Tibial nerve (tissue), 4 donors: ENCODE results near the gene ESYT2. TPM values are rescaled to one million over a fixed set of nuclear protein-coding genes. Genes with fewer than 3 reads are reported as not detected.

Experiments
- DNase-seq, 2 donors: peaks; one replicate each; pipeline ENCODE4 v3.0.0-alpha.2; 2019; ENCODE audit warnings: low spot score in 2 of 2
- H3K27ac ChIP-seq, 4 donors: fragments of 200-600 bp; sonication (generic) in 3 of 4; one replicate each; pipeline ENCODE4 v1.5.1; 2017 to 2019; ENCODE audit warnings: mild to moderate bottlenecking in 1 of 4
- H3K27me3 ChIP-seq, 2 donors: fragments of 200-600 bp; sonication (generic) in 1 of 2; one replicate each; pipeline versions ENCODE4 v1.5.1 to v1.6.0; 2017 to 2019
- H3K36me3 ChIP-seq, 3 donors: fragments of 200-600 bp; sonication (generic); one replicate each; pipeline ENCODE4 v1.5.1; 2018 to 2019
- H3K4me1 ChIP-seq, 4 donors: fragments of 200-600 bp; sonication (generic) in 3 of 4; one replicate each; pipeline ENCODE4 v1.5.1; 2017 to 2019
- H3K4me3 ChIP-seq, 4 donors: fragments of 200-600 bp; sonication (generic) in 3 of 4; one replicate each; pipeline ENCODE4 v1.5.1; 2017 to 2019; ENCODE audit warnings: mild to moderate bottlenecking in 1 of 4, moderate library complexity in 1 of 4
- H3K9me3 ChIP-seq, 4 donors: fragments of 200-600 bp; sonication (generic) in 3 of 4; one replicate each; pipeline ENCODE4 v1.5.1; 2017 to 2019
- EP300 ChIP-seq, 2 donors: sonication (generic); formaldehyde crosslinking; IDR thresholded peaks; one replicate each; pipeline ENCODE4 v1.6.1; 2017; ENCODE audit warnings: antibody characterized with exemption in 2 of 2, mild to moderate bottlenecking in 1 of 2
- POLR2A ChIP-seq, 2 donors: fragments of 450-650 bp; IDR thresholded peaks; one replicate each; pipeline ENCODE4 v1.6.1; 2017; ENCODE audit warnings: antibody characterized with exemption in 2 of 2, mild to moderate bottlenecking in 2 of 2, moderate library complexity in 2 of 2
- WGBS, 2 donors: methylation state at CpG; one replicate each; pipeline ENCODE4 v1.1.5; 2018; 5-methylcytosine and 5-hydroxymethylcytosine counted together
- total RNA-seq, 4 donors: library from RNA; depleted of rRNA; stranded (reverse); fragments of >200 nt; gene quantifications; one replicate each; pipeline ENCODE4 v1.1.0, GENCODE V29; 2016
- TF ChIP-seq, protein P1 (sequence below), 5 experiments: fragments of 200-600 bp in 3 of 5; fragments of 450-650 bp in 2 of 5; sonication (generic) in 3 of 5; IDR thresholded peaks; one replicate each; pipeline ENCODE4 v1.5.1; 2016 to 2019; ENCODE audit warnings: antibody characterized with exemption in 5 of 5, mild to moderate bottlenecking in 3 of 5, moderate library complexity in 2 of 5

ESYT2 gene
- total RNA-seq, 4 donors from 2014 or later: 91.0 to 124 (median 114) TPM

DNA sequence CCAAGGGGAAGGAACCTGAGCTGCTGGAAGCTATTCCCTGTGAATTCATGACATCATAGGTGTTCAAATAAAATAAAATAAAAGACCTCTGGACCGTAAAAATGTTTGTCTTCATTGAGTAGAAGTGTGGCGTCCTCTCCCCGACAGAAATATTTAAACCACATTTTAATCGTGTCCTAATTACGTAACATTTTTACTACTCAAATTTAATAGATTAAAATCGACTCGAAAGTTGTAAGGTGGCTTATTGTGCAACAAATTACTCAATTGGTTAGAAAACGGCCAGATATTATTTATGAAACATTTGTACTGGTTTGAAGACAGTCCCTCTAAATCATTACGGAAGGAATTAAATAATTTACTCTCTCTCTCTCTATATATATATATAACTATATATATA lies 109.2 kb downstream of the ESYT2 start:
- no peak overlapping the region for H3K27ac ChIP-seq
- 90 to 91% methylated on average over 9 of the region's 9 CpGs for WGBS, 2 donors
- no peaks in the 10 kb centered on the region for H3K36me3 ChIP-seq
- no peak overlapping the region for H3K4me3 ChIP-seq
- no peak for DNase-seq
- no peaks in the 10 kb centered on the region for H3K27me3 ChIP-seq
- no peaks in the 10 kb centered on the region for H3K9me3 ChIP-seq
- no peaks in the 10 kb centered on the region for H3K4me1 ChIP-seq
- no peak for TF ChIP-seq EP300 (IDR thresholded peaks at IDR 0.05)
- TF ChIP-seq, protein P1, sequence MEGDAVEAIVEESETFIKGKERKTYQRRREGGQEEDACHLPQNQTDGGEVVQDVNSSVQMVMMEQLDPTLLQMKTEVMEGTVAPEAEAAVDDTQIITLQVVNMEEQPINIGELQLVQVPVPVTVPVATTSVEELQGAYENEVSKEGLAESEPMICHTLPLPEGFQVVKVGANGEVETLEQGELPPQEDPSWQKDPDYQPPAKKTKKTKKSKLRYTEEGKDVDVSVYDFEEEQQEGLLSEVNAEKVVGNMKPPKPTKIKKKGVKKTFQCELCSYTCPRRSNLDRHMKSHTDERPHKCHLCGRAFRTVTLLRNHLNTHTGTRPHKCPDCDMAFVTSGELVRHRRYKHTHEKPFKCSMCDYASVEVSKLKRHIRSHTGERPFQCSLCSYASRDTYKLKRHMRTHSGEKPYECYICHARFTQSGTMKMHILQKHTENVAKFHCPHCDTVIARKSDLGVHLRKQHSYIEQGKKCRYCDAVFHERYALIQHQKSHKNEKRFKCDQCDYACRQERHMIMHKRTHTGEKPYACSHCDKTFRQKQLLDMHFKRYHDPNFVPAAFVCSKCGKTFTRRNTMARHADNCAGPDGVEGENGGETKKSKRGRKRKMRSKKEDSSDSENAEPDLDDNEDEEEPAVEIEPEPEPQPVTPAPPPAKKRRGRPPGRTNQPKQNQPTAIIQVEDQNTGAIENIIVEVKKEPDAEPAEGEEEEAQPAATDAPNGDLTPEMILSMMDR (IDR thresholded peaks at IDR 0.05): no peak

DNA sequence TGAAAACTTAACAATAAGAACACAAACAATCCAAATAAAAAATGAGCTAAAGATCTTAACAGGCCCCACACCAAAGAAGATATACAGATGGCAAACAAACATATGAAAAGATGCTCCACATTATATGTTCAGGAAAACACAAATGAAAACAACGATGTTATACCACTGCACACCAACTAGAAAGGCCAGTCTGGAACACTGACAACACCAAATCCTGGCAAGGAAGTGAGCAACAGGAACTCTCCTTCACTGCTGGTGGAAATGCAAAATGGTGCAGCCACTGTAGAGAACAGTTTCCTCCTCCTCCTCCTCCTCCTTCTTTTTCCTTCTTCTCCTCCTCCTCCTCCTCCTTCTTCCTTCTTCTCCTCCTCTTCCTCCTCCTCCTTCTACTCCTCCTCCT lies 112.5 kb downstream of the ESYT2 start:
- H3K27me3 ChIP-seq: no peaks in the 10 kb centered on the region
- DNase-seq: no peak
- no peaks in the 10 kb centered on the region for H3K4me1 ChIP-seq
- no peak overlapping the region for H3K4me3 ChIP-seq
- TF ChIP-seq EP300 (IDR thresholded peaks at IDR 0.05) (no peak), POLR2A (IDR thresholded peaks at IDR 0.05) (no peak)
- TF ChIP-seq, protein P1 (IDR thresholded peaks at IDR 0.05): no peak
- no peaks in the 10 kb centered on the region for H3K9me3 ChIP-seq
- no peak overlapping the region for H3K27ac ChIP-seq
- WGBS, 2 donors: 76 to 96% methylated on average over 1 of the region's 1 CpG
- no peaks in the 10 kb centered on the region for H3K36me3 ChIP-seq

DNA sequence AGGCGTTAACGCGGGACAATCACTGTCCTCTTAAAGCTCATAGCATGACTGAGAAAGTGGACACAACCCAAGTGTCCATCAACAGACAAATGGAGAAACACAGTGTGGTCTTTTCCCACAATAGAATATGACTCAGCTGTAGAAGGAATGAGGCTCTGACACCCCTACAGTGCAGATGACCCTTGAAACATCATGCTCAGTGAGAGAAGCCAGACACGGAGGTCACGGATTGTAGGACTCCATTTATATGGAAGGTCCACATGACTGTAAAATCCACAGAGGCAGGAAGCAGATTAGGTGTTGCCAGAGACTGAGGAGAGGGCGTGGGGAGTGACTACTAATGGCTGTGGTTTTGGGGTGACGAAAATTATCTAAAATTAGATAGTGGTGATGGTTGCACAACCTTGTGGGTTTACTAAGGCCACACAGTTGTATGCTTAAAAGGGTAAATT lies 118.6 kb downstream of the ESYT2 start:
- no peak for DNase-seq
- no peak for TF ChIP-seq POLR2A (IDR thresholded peaks at IDR 0.05)
- TF ChIP-seq EP300 (IDR thresholded peaks at IDR 0.05): no peak
- TF ChIP-seq, protein P1 (IDR thresholded peaks at IDR 0.05): no peak
- Histone ChIP-seq H3K36me3 (no peaks in the 10 kb centered on the region), H3K9me3 (peaks cover 0 to 11% (median 0%) of the 10 kb centered on the region in 4 donors), H3K27me3 (no peaks in the 10 kb centered on the region), H3K4me3 (no peak overlapping the region), H3K4me1 (peaks cover 0 to 7% (median 0%) of the 10 kb centered on the region in 4 donors), H3K27ac (no peak overlapping the region)
- 74 to 83% methylated on average over 7 of the region's 7 CpGs for WGBS, 2 donors

DNA sequence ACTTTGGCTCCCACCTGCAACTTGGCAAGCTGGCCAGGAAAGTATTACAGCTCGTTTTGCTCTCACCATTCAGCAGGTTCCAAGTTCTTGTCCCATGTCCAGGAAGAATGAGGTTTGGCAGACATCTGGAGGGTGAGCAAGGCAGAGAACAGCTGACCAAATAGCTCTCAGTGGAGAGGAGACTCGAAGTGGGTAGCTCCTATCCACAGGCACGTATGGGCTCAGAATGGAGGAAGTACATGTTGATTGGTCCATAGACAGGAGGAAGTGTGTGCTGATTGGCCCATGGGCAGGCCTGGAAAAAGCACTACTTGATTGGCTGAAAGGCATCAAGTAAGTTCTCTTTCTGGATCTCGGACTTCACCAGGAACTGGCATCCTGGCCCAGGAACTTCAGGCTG lies 121.7 kb downstream of the ESYT2 start:
- WGBS, 2 donors: 61 to 64% methylated on average over 4 of the region's 4 CpGs
- TF ChIP-seq POLR2A (IDR thresholded peaks at IDR 0.05) (no peak), EP300 (IDR thresholded peaks at IDR 0.05) (no peak)
- TF ChIP-seq, protein P1 (IDR thresholded peaks at IDR 0.05): no peak
- H3K27me3 ChIP-seq: no peaks in the 10 kb centered on the region
- H3K9me3 ChIP-seq: peaks cover 0 to 11% (median 0%) of the 10 kb centered on the region in 4 donors
- H3K27ac ChIP-seq: no peak overlapping the region
- H3K4me1 ChIP-seq: peaks cover 0 to 28% (median 9%) of the 10 kb centered on the region in 4 donors
- no peaks in the 10 kb centered on the region for H3K36me3 ChIP-seq
- DNase-seq: no peak
- H3K4me3 ChIP-seq: no peak overlapping the region

DNA sequence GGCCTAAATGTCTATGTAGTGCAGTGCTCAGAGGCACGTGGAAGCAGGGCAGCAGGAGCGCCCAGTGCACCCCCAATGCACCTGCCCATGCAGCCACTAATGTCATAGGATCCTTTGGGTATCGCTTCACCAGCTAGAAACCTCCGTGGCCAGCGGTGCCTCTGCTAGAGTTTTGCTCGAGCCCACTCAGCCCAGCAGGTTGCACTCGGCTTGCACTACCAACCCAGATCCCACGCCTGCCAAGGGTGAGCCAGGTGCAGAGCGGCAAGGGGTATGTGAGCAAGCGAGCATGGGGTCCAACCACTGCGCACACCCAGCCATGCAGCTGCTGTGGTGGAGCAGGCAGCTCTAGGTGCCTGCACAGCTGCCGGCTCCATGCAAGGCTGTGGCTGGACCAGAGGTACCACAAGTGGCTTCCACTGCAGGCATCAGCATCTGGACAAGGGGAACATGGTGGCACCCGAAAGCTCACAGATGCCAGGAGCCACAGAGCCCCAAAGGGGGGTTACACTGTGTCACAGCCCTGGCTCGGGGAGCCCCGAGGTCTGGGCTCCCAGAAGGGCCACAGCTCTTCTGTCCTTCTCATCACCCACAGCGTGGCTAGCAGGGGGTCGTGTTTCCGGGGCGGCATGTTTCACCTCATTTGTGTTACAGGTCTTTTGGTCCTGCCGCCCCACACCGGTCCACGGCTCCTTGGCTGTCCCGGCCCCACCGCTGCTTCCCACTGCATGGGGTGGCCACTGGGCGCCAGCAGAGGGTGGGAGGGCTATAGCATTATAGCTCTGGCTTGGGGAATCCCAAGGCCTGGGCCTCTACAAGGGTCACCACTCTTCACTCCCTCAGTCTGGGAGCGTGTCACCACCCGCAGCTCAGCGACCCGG lies 122.4 kb downstream of the ESYT2 start:
- peaks cover 0 to 11% (median 0%) of the 10 kb centered on the region in 4 donors for H3K9me3 ChIP-seq
- no peak overlapping the region for H3K4me3 ChIP-seq
- peaks cover 0 to 28% (median 9%) of the 10 kb centered on the region in 4 donors for H3K4me1 ChIP-seq
- H3K27ac ChIP-seq: no peak overlapping the region
- TF ChIP-seq POLR2A (IDR thresholded peaks at IDR 0.05) (no peak), EP300 (IDR thresholded peaks at IDR 0.05) (no peak)
- TF ChIP-seq, protein P1 (IDR thresholded peaks at IDR 0.05): no peak
- no peak for DNase-seq
- WGBS, 2 donors: 91 to 96% methylated on average over 24 to 29 of the region's 29 CpGs
- no peaks in the 10 kb centered on the region for H3K36me3 ChIP-seq
- H3K27me3 ChIP-seq: no peaks in the 10 kb centered on the region
